Mucosa of rectum (tissue), 2 donors: ENCODE measurements around the gene SLC35B1.

ENCODE experiments used
- H3K27ac ChIP-seq, 2 donors: one replicate each; pipeline ENCODE4 v1.7.0; 2013; ENCODE audit warnings: inconsistent platforms in 2 of 2, low read depth in 2 of 2, low read length in 2 of 2
- H3K27me3 ChIP-seq, 2 donors: one replicate each; pipeline ENCODE4 v1.7.0; 2013; ENCODE audit warnings: low read length in 2 of 2; ENCODE audit not compliant: control insufficient read depth in 2 of 2, insufficient read depth in 2 of 2
- H3K36me3 ChIP-seq, 2 donors: one replicate each; pipeline ENCODE4 v1.7.0; 2013; ENCODE audit warnings: low read length in 2 of 2; ENCODE audit not compliant: control insufficient read depth in 2 of 2, insufficient read depth in 2 of 2
- H3K4me1 ChIP-seq, 2 donors: one replicate each; pipeline ENCODE4 v1.7.0; 2013; ENCODE audit warnings: low read length in 2 of 2, mild to moderate bottlenecking in 1 of 2; ENCODE audit not compliant: control insufficient read depth in 2 of 2, insufficient read depth in 2 of 2
- H3K4me3 ChIP-seq, 2 donors: one replicate each; pipeline ENCODE4 v1.7.0; 2013; ENCODE audit warnings: low read length in 2 of 2
- H3K9ac ChIP-seq, 2 donors: one replicate each; pipeline ENCODE4 v1.7.0; 2013; ENCODE audit warnings: low read length in 2 of 2, low read depth in 1 of 2, mild to moderate bottlenecking in 1 of 2
- H3K9me3 ChIP-seq, 2 donors: one replicate each; pipeline ENCODE4 v1.7.0; 2013; ENCODE audit warnings: low read length in 2 of 2; ENCODE audit not compliant: control insufficient read depth in 2 of 2
- donor health status: healthy.
- donor health status: Normal muscosa, but diverticular disease.

SLC35B1 gene

GRCh38 chr17:49703557-49704277 lies 4.0 kb downstream of the SLC35B1 start:
- H3K27ac ChIP-seq = no peak overlapping the region
- no peak overlapping the region for H3K9ac ChIP-seq
- peaks cover 55 to 60% of the 10 kb centered on the region in 2 donors for H3K36me3 ChIP-seq
- H3K4me1 ChIP-seq = peaks cover 10 to 13% of the 10 kb centered on the region in 2 donors
- H3K4me3 ChIP-seq = no peak overlapping the region
- H3K9me3 ChIP-seq = no peaks in the 10 kb centered on the region
- H3K27me3 ChIP-seq = no peaks in the 10 kb centered on the region

- Histone ChIP-seq H3K36me3 (peaks cover 55 to 58% of the 10 kb centered on the region in 2 donors), H3K27ac (no peak overlapping the region)
Observed at GRCh38 chr17:49700960-49701359, 6.8 kb downstream of the SLC35B1 start.

GRCh38 chr17:49699966-49700575 lies 7.7 kb downstream of the SLC35B1 start:
- peaks cover 3 to 6% of the 10 kb centered on the region in 2 donors for H3K4me1 ChIP-seq
- H3K9me3 ChIP-seq = no peaks in the 10 kb centered on the region
- peaks cover 46 to 49% of the 10 kb centered on the region in 2 donors for H3K36me3 ChIP-seq
- H3K27me3 ChIP-seq = peaks cover 0 to 2% of the 10 kb centered on the region in 2 donors
- H3K27ac ChIP-seq = no peak overlapping the region
- no peak overlapping the region for H3K9ac ChIP-seq
- H3K4me3 ChIP-seq = no peak overlapping the region

More at GRCh38 chr17:49700960-49701359, 6.8 kb downstream of the SLC35B1 start:
- Histone ChIP-seq H3K4me1 (peaks cover under 1 to 3% of the 10 kb centered on the region in 2 donors), H3K27me3 (no peaks in the 10 kb centered on the region), H3K9ac (no peak overlapping the region), H3K4me3 (no peak overlapping the region), H3K9me3 (no peaks in the 10 kb centered on the region)

- no peak overlapping the region for H3K27ac ChIP-seq
- H3K4me3 ChIP-seq = no peak overlapping the region
- H3K27me3 ChIP-seq = peaks cover 0 to 6% of the 10 kb centered on the region in 2 donors
- no peak overlapping the region for H3K9ac ChIP-seq
- H3K4me1 ChIP-seq = peaks cover 6 to 8% of the 10 kb centered on the region in 2 donors
- H3K9me3 ChIP-seq = no peaks in the 10 kb centered on the region
- H3K36me3 ChIP-seq = peaks cover 27 to 29% of the 10 kb centered on the region in 2 donors
Observed at GRCh38 chr17:49698005-49698404, 9.8 kb downstream of the SLC35B1 start.

DNA sequence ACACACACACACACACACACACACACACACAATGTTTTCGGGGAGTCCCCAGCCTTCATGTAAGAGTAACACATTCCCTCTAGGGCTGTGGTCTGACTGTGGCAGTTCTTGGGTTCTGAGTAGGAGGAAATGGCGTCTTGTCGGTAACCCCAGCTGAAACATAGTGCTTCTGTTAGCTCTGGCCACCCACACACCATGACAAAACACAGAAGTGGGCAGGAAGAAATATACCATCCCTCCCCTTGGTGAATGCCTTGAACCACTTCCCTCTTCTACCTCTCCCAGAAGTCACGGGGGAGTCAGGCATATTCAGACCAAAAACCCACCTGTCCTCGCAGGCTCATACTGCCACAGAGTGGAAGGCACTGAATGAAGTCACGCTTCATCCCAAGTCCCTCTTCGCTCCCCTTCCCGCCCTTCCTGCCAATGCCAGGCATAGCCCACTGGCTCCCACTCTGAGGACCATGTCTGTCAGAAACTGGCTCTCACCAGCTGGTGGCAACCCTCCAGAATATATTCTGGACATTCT lies 11.5 kb downstream of the SLC35B1 start:
- Histone ChIP-seq H3K9me3 (no peaks in the 10 kb centered on the region), H3K4me1 (peaks cover 6 to 8% of the 10 kb centered on the region in 2 donors), H3K4me3 (no peak overlapping the region), H3K9ac (no peak overlapping the region), H3K27ac (no peak overlapping the region), H3K27me3 (peaks cover 0 to 6% of the 10 kb centered on the region in 2 donors), H3K36me3 (peaks cover 13 to 14% of the 10 kb centered on the region in 2 donors)

DNA sequence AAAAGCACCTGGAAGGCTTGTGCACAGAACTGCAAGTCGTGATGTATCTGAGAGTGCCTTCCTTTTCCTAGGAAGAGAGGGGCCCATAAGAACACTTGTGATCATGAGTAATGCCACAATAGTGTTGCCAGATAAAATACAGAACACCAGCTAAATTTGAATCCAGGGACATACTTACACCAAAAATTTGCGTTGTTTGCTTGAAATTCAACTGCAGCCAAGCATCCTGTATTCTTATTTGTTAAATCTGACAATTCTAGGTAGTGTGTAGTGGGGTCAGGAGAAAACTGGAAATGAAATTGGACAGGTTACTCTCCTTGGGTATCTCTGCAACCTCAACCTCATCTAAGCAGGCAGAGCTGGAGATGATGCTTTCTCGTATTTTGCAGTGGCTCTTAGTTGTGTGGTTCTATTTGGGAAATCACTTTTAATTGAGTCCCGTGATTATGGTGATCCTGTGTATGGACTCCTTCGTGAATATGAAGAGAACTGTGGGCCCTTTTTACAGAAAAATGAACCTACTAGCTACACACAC lies 12.0 kb downstream of the SLC35B1 start:
- Histone ChIP-seq H3K9ac (no peak overlapping the region), H3K27me3 (peaks cover 0 to 6% of the 10 kb centered on the region in 2 donors), H3K36me3 (peaks cover 8 to 9% of the 10 kb centered on the region in 2 donors), H3K4me3 (no peak overlapping the region), H3K27ac (no peak overlapping the region), H3K4me1 (peaks cover 6 to 8% of the 10 kb centered on the region in 2 donors), H3K9me3 (no peaks in the 10 kb centered on the region)

- H3K4me1 ChIP-seq = peaks cover 6 to 8% of the 10 kb centered on the region in 2 donors
- no peak overlapping the region for H3K27ac ChIP-seq
- H3K36me3 ChIP-seq = peaks cover under 1 to 2% of the 10 kb centered on the region in 2 donors
- no peaks in the 10 kb centered on the region for H3K9me3 ChIP-seq
- peaks cover 0 to 6% of the 10 kb centered on the region in 2 donors for H3K27me3 ChIP-seq
- no peak overlapping the region for H3K4me3 ChIP-seq
- no peak overlapping the region for H3K9ac ChIP-seq
Observed at GRCh38 chr17:49694847-49695697, 12.7 kb downstream of the SLC35B1 start.

DNA sequence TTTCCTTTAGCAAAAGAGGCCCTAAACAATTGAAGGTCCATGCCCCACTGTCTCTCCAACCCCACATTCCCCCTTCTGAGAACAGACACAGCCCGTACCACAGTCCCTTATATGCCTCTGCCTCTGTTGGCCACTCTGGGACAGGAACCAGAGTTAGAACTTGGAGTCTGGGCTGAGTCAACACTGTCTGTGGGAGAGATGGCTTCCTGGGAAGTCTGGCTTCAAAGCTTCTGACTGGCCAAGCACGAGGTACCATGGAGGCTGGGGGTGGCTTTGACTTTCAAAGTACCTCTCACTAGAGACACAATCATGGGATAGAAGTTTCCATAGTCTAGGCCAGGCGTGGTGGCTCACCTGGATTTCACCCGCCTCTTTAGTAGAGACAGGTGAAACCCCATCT lies 15.0 kb downstream of the SLC35B1 start:
- Histone ChIP-seq H3K9ac (no peak overlapping the region), H3K4me1 (peaks cover 6 to 8% of the 10 kb centered on the region in 2 donors), H3K4me3 (no peak overlapping the region), H3K36me3 (no peaks in the 10 kb centered on the region), H3K27me3 (peaks cover 0 to 6% of the 10 kb centered on the region in 2 donors), H3K9me3 (no peaks in the 10 kb centered on the region), H3K27ac (peak overlapping the region in 1 of 2 donors; percentile 32)

GRCh38 chr17:49691677-49692191 lies 16.0 kb downstream of the SLC35B1 start:
- Histone ChIP-seq H3K4me3 (no peak overlapping the region), H3K9me3 (no peaks in the 10 kb centered on the region), H3K36me3 (no peaks in the 10 kb centered on the region), H3K4me1 (peaks cover 6 to 8% of the 10 kb centered on the region in 2 donors), H3K9ac (no peak overlapping the region), H3K27ac (peak overlapping the region; percentile 50 to 70), H3K27me3 (peaks cover 0 to 6% of the 10 kb centered on the region in 2 donors)
